SK-N-SH (cell line): ENCODE measurements around the gene C14orf93. TPM values are rescaled to one million over a fixed set of nuclear protein-coding genes. Genes with fewer than 3 reads are reported as not detected.

ENCODE experiments used
- CTCF ChIA-PET: fragments of 300-600, 350-600 bp; formaldehyde crosslinking; extraction: SDS; loops from one replicate; lab custom pipeline; 2021; lab: Yijun Ruan, JAX
- POLR2A ChIA-PET: fragments of 350-600 bp; sonication (Branson Sonifier 250); formaldehyde crosslinking; extraction: SDS; loops from one replicate; lab custom pipeline; 2020; ENCODE audit warnings: antibody characterized with exemption, inconsistent platforms; lab: Yijun Ruan, JAX
- DNase-seq: peaks from one replicate; pipeline ENCODE4 v3.0.0; 2012
- H2AFZ ChIP-seq: fragments of 200-600 bp; sonication (generic); 2 replicates; pipeline ENCODE4 v1.8.1; 2016; ENCODE audit warnings: antibody characterized with exemption, mild to moderate bottlenecking, low read depth
- H3F3A ChIP-seq: fragments of 200-600 bp; sonication (generic); replicated peaks from 2 replicates; pipeline ENCODE3; 2016; ENCODE audit warnings: antibody characterized with exemption, mild to moderate bottlenecking; ENCODE audit not compliant: insufficient read depth
- H3K27ac ChIP-seq, 2 experiments: fragments of 200-500 bp in 1 of 2; fragments of 200-600 bp in 1 of 2; sonication (Bioruptor generic) in 1 of 2; sonication (generic), shearing (Covaris generic) in 1 of 2; 2 replicates each; pipeline versions ENCODE4 v1.5.1 to v1.6.1; 2014 to 2016; ENCODE audit warnings: low read depth in 2 of 2, inconsistent platforms in 1 of 2, low read length in 1 of 2, mild to moderate bottlenecking in 1 of 2, mixed read lengths in 1 of 2
- H3K27me3 ChIP-seq: fragments of 200-600 bp; sonication (generic), shearing (Covaris generic); 2 replicates; pipeline ENCODE4 v1.6.1; 2016; ENCODE audit warnings: mixed run types; ENCODE audit not compliant: insufficient read depth
- H3K36me3 ChIP-seq, 2 experiments: fragments of 200-500 bp in 1 of 2; fragments of 200-600 bp in 1 of 2; sonication (Bioruptor generic) in 1 of 2; sonication (generic) in 1 of 2; replicated peaks in 1 of 2; 2 replicates each; pipeline versions ENCODE3 to v1.5.1; 2014 to 2016; ENCODE audit warnings: low read length in 1 of 2, mild to moderate bottlenecking in 1 of 2; ENCODE audit not compliant: insufficient read depth in 2 of 2, control insufficient read depth in 1 of 2
- H3K4me1 ChIP-seq, 2 experiments: fragments of 200-500 bp in 1 of 2; fragments of 200-600 bp in 1 of 2; sonication (Bioruptor generic) in 1 of 2; sonication (generic), shearing (Covaris generic) in 1 of 2; 2 replicates each; pipeline versions ENCODE4 v1.5.1 to v1.6.1; 2014 to 2016; ENCODE audit warnings: low read depth in 1 of 2, low read length in 1 of 2, mixed run types in 1 of 2; ENCODE audit not compliant: insufficient read depth in 2 of 2, control insufficient read depth in 1 of 2
- H3K4me2 ChIP-seq: fragments of 200-600 bp; sonication (generic), shearing (Covaris generic); 2 replicates; pipeline ENCODE4 v1.6.1; 2017; ENCODE audit warnings: mixed run types
- H3K4me3 ChIP-seq, 2 experiments: fragments of 200-500 bp in 1 of 2; fragments of 200-600 bp in 1 of 2; sonication (Bioruptor generic) in 1 of 2; sonication (generic), shearing (Covaris generic) in 1 of 2; 2 replicates each; pipeline versions ENCODE4 v1.5.1 to v1.8.1; 2014 to 2016; ENCODE audit warnings: low read depth in 2 of 2, inconsistent platforms in 1 of 2, low read length in 1 of 2, mild to moderate bottlenecking in 1 of 2, mixed read lengths in 1 of 2, moderate library complexity in 1 of 2
- H3K79me2 ChIP-seq: fragments of 200-600 bp; sonication (generic); 2 replicates; pipeline ENCODE4 v1.8.1; 2017; ENCODE audit warnings: mild to moderate bottlenecking; ENCODE audit not compliant: insufficient read depth
- H3K9ac ChIP-seq: fragments of 200-600 bp; sonication (generic); 2 replicates; pipeline ENCODE4 v1.6.1; 2017; ENCODE audit warnings: mixed run types
- H3K9me2 ChIP-seq: fragments of 200-600 bp; sonication (generic); 2 replicates; pipeline ENCODE4 v1.6.1; 2017; ENCODE audit warnings: mixed run types
- H3K9me3 ChIP-seq: fragments of 200-600 bp; sonication (generic); 2 replicates; pipeline ENCODE4 v1.6.1; 2017; ENCODE audit warnings: mixed run types, mild to moderate bottlenecking, moderate library complexity
- H4K20me1 ChIP-seq: fragments of 200-600 bp; sonication (generic); 2 replicates; pipeline ENCODE4 v1.6.1; 2017; ENCODE audit warnings: mild to moderate bottlenecking, mixed run types; ENCODE audit not compliant: insufficient read depth
- CHD2 ChIP-seq: fragments of 150-350 bp; IDR thresholded peaks from 2 replicates; pipeline ENCODE4 v1.6.1; 2018; ENCODE audit warnings: low read length; ENCODE audit not compliant: partially characterized antibody
- CTCF ChIP-seq: fragments of 200-600 bp; sonication (generic); IDR thresholded peaks from 2 replicates; pipeline ENCODE4 v1.6.1; 2017; ENCODE audit warnings: antibody characterized with exemption, mild to moderate bottlenecking, moderate library complexity
- ELF1 ChIP-seq: IDR thresholded peaks from 2 replicates; pipeline ENCODE4 v1.4.0; 2012
- FOXJ3 ChIP-seq: sonication (generic); formaldehyde crosslinking; IDR thresholded peaks from 2 replicates; pipeline ENCODE4 v1.5.1; 2020; ENCODE audit warnings: mild to moderate bottlenecking, missing genetic modification reagents
- MEF2A ChIP-seq: IDR thresholded peaks from 2 replicates; pipeline ENCODE4 v1.4.0; 2012; ENCODE audit warnings: low read depth, borderline replicate concordance
- NFIC ChIP-seq: IDR thresholded peaks from 2 replicates; pipeline ENCODE4 v1.4.0; 2012; ENCODE audit warnings: borderline replicate concordance
- PBX3 ChIP-seq: IDR thresholded peaks from 2 replicates; pipeline ENCODE4; 2012
- RAD21 ChIP-seq: IDR thresholded peaks from 2 replicates; pipeline ENCODE4 v1.6.1; 2012; ENCODE audit warnings: mild to moderate bottlenecking, low read length
- SMC3 ChIP-seq: IDR thresholded peaks from 2 replicates; pipeline ENCODE4 v1.6.1; 2012; ENCODE audit warnings: low read depth, low read length, improper control_type of control experiment
- TEAD4 ChIP-seq: IDR thresholded peaks from 2 replicates; pipeline ENCODE4 v1.4.0; 2012; ENCODE audit warnings: mild to moderate bottlenecking, borderline replicate concordance; ENCODE audit not compliant: insufficient read depth
- USF2 ChIP-seq: fragments of 150-350 bp; IDR thresholded peaks from 2 replicates; pipeline ENCODE4 v1.6.1; 2017; ENCODE audit warnings: antibody characterized with exemption, low read length, low read depth, borderline replicate concordance
- WGBS: methylation state at CpG from one replicate; pipeline ENCODE4 v1.1.6; 2017; ENCODE audit warnings: low lambda C conversion rate; 5-methylcytosine and 5-hydroxymethylcytosine counted together
- polyA plus RNA-seq, 3 experiments: library from polyadenylated mRNA; depleted of rRNA; stranded (reverse); fragments of >200 nt; gene quantifications; 2 replicates each; pipeline ENCODE4 v1.2.3, GENCODE V29; 2012
- TF ChIP-seq, protein P1 (sequence below): IDR thresholded peaks from 2 replicates; pipeline ENCODE4 v1.4.0; 2012; ENCODE audit warnings: low read depth

C14orf93 gene
- polyA plus RNA-seq, 1 of the 3 experiments (the other 2 are of a cell fraction), result 9.1 TPM

DNA sequence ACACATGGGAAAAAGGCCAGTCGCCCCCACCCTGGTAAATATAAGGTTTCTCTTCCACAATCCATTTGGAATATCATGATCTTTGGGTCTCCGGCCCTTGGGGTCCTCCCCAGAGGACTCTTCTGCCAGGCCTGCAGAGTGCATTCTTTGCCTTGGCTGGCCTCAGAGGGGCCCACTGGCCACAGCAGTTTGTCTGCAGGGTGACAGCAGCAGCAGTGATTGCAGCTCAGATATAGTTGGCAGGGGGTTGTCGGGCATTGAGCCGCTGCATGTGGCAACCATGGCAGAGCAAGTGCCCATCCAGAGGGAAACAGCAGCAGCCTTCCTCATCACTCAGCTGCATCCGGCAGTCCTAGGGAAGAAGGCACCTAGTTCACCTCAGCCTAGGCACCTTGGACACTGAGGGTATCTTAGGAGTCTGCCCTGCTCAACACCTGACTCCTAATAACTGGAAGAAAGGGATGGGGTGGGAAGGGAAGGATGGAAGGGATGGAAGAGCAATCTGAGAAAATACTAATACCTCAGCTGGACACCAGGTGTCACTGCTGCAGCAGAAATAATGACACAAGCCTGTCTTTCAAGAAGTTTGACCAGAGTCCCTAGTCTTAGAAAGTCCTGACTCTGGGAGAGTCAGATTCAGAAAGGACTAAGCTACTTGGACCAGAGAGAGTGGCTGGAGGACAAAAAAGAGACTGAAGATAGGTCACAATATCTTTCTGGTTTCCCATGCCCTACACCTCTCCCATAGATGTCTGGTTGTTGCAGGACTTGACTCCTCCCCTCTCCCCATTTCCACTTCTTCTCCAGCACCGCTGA, 36.5 kb downstream of the C14orf93 start:
- H3K9ac ChIP-seq, result no peak overlapping the region

DNA sequence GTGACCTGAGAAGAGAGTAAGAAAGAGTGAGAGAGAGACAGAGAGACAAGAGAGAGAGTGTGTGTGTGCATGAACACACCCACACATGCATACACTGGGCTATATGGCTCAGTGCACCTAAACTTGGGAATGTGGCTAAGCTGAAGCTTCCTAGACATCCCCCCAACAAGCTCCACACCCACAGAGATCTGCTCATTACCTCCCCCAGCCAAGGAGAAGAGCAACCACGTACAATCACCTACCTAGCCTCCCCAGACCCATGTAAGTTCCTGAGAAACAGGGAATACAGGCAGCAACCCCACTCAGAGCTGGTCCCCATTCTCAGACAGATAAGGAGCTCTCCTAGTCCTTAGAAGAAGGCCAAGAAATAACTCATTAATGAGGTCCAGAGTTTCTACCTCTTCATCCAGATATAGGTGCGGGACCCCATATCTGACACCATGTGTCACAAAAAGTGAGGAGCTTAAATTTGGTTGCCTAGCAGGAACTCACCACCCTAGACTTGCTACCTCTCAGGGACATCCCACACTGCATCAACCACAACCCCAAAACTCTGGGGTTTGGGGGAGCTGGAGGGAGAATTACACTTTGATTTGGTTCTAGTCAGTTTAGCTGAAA, 37.5 kb downstream of the C14orf93 start:
- Histone ChIP-seq H3K9ac (no peak overlapping the region), H3F3A (peaks cover 27% of the 10 kb centered on the region), H3K27ac (no peak overlapping the region), H2AFZ (no peak overlapping the region), H4K20me1 (no peaks in the 10 kb centered on the region), H3K4me1 (peaks cover 11 to 14% of the 10 kb centered on the region in 2 experiments), H3K4me2 (no peak overlapping the region), H3K9me3 (no peaks in the 10 kb centered on the region), H3K27me3 (no peaks in the 10 kb centered on the region), H3K9me2 (no peaks in the 10 kb centered on the region), H3K79me2 (peaks cover 5% of the 10 kb centered on the region; the same call in 1 of the 2 replicates), H3K4me3 (no peak overlapping the region), H3K36me3 (peaks cover 33 to 37% of the 10 kb centered on the region in 2 experiments)
- WGBS, result 100% methylated on average over 2 of the region's 2 CpGs
- POLR2A ChIA-PET, result no interaction called here
- CTCF ChIA-PET, result interaction anchor here (0.6 to 34.9 kb wide), 18 partner anchors 11 to 405 kb away, joined by 3 to 1566 read pairs (median 5); partner anchors contain the start of genes AJUBA, CDH24, HAUS4 and LRP10
- no peak for DNase-seq
- no peak for TF ChIP-seq NFIC
- no peak for TF ChIP-seq USF2
- no peak for TF ChIP-seq TEAD4
- no peak for TF ChIP-seq ELF1
- TF ChIP-seq PBX3, result no peak
- no peak for TF ChIP-seq CHD2
- TF ChIP-seq, protein P1, sequence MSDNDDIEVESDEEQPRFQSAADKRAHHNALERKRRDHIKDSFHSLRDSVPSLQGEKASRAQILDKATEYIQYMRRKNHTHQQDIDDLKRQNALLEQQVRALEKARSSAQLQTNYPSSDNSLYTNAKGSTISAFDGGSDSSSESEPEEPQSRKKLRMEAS, result no peak
- TF ChIP-seq MEF2A, result no peak

More for the DNA sequence above, 36.5 kb downstream of the C14orf93 start:
- Histone ChIP-seq H3K4me3 (no peak overlapping the region), H2AFZ (no peak overlapping the region), H4K20me1 (no peaks in the 10 kb centered on the region), H3K79me2 (peaks cover 10% of the 10 kb centered on the region; the same call in 1 of the 2 replicates), H3K4me1 (peaks cover 21 to 23% of the 10 kb centered on the region in 2 experiments), H3K4me2 (no peak overlapping the region), H3K9me3 (no peaks in the 10 kb centered on the region), H3K9me2 (no peaks in the 10 kb centered on the region), H3K27ac (no peak overlapping the region; a peak in 1 of 4 replicates), H3K27me3 (no peaks in the 10 kb centered on the region), H3K36me3 (peaks cover 33 to 37% of the 10 kb centered on the region in 2 experiments), H3F3A (peaks cover 35% of the 10 kb centered on the region)
- TF ChIP-seq CTCF (peak; percentile 71), RAD21 (peak; percentile 88), SMC3 (peak; percentile 61), PBX3 (no peak), FOXJ3 (no peak)
- CTCF ChIA-PET, result interaction anchor here (0.6 to 34.9 kb wide), 29 partner anchors 12 to 406 kb away, joined by 3 to 1566 read pairs (median 4); partner anchors contain the start of genes AJUBA, CDH24, HAUS4 and LRP10
- POLR2A ChIA-PET, result interaction anchor here (1.0 kb wide), 1 partner anchor 9 kb away, joined by 5 read pairs; no protein-coding TSS in a partner anchor
- 56% methylated on average over 5 of the region's 6 CpGs for WGBS
- DNase-seq, result peak; percentile 67
